ENCODE data around the gene ZC3H6. TPM values are rescaled to one million over a fixed set of nuclear protein-coding genes. Genes with fewer than 3 reads are reported as not detected.
A peak's percentile ranks its signal among the peaks of the same experiment; 100 is the strongest.

The ZC3H6 gene
- total and polyA plus RNA-seq, 2 of the 13 experiments (the other 11 are each of a cell fraction or from before 2014, with no cell fraction given): 0.71 to 0.93 TPM

GRCh38 chr2:112317303-112318158 lies 42.1 kb downstream of the ZC3H6 start (continued):
- TF ChIP-seq ETS1 (CRISPR knock-in tag; IDR thresholded peaks at IDR 0.05) (no peak), SALL1 (CRISPR knock-in tag; IDR thresholded peaks at IDR 0.05) (peak; percentile 47; the same call in 1 of the 2 replicates), SNAPC4 (CRISPR knock-in tag; IDR thresholded peaks at IDR 0.05) (no peak), MYC (CRISPR knock-in tag; IDR thresholded peaks at IDR 0.05; ENCODE audit: borderline replicate concordance) (no peak), DMAP1 (CRISPR knock-in tag; IDR thresholded peaks at IDR 0.05) (0 out of 2 replicates have a peak, but pooled peaks have one; percentile 23), ZNF256 (CRISPR knock-in tag; conservative IDR thresholded peaks at IDR 0.05) (no peak), ZNF713 (CRISPR knock-in tag; IDR thresholded peaks at IDR 0.05) (no peak), HNRNPLL (IDR thresholded peaks at IDR 0.05; ENCODE audit: low read depth, low read length, poor library complexity, severe bottlenecking) (no peak), ATF5 (CRISPR knock-in tag; IDR thresholded peaks at IDR 0.05; ENCODE audit: low read depth) (no peak), PREB (CRISPR knock-in tag; IDR thresholded peaks at IDR 0.05) (no peak), ZBTB34 (CRISPR knock-in tag; IDR thresholded peaks at IDR 0.05) (no peak), RNF219 (CRISPR knock-in tag; IDR thresholded peaks at IDR 0.05) (0 out of 2 replicates have a peak, but pooled peaks have one; percentile 33), NCOA5 (CRISPR knock-in tag; IDR thresholded peaks at IDR 0.05) (no peak), ZNF704 (CRISPR knock-in tag; IDR thresholded peaks at IDR 0.05; ENCODE audit: borderline replicate concordance) (no peak), TAF1 (CRISPR knock-in tag; IDR thresholded peaks at IDR 0.05) (no peak)
